ENCODE results near the gene HMGB3. TPM values are rescaled to one million over a fixed set of nuclear protein-coding genes. Genes with fewer than 3 reads are reported as not detected.

HMGB3 gene
- total and polyA plus RNA-seq, 2 experiments from 2014 or later, result 6.5 to 33.3 TPM

DNA sequence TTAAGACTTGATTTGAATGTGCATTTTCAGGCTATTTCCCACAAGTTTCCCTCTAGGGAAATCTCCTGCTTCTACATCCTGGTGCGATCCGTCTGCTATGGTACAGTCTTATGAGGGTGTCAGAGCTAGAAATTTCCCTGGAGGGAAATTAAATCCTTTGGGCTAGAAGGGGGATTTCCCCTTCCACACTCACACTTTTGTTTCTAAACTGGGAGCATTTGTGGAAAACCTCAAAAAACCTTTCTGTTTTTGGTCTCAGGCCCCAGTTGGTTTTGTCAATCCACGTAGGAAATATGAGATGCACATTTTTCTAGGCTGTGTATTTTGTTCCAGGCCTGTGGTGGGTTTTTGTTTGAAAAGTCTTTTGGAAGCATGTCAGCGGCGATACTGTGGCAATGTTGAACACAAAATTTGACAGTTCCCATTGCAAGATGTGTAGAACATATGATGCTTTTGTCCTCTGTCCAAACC, 17.8 kb downstream of the HMGB3 start:
- in situ Hi-C loops (cut with MboI), result no loop called here
- no peak for DNase-seq
- TF ChIP-seq EZH2 (IDR thresholded peaks at IDR 0.05; ENCODE audit: insufficient read depth, poor library complexity, severe bottlenecking), result no peak
- no peak for TF ChIP-seq EZH2phosphoT487 (IDR thresholded peaks at IDR 0.05; ENCODE audit: insufficient read depth, low read depth)
- H3F3A ChIP-seq (ENCODE audit: insufficient read depth), result no peaks in the 10 kb centered on the region
- no peaks in the 10 kb centered on the region for H3K4me1 ChIP-seq (ENCODE audit: insufficient read depth)
- 21 to 23% methylated on average over 5 of the region's 5 CpGs for WGBS, 2 experiments (ENCODE audit: low coverage in 1 of 2, low lambda C conversion rate in 2 of 2, missing lambda C conversion rate in 2 of 2)
- no peaks in the 10 kb centered on the region for H3K79me2 ChIP-seq (ENCODE audit: insufficient read depth)
- H3K9me2 ChIP-seq (ENCODE audit: insufficient read depth), result no peaks in the 10 kb centered on the region
- no peak overlapping the region for H3K9ac ChIP-seq
- H4K20me1 ChIP-seq (ENCODE audit: insufficient read depth), result no peaks in the 10 kb centered on the region
- no peaks in the 10 kb centered on the region for H3K27me3 ChIP-seq (replicated peaks; ENCODE audit: insufficient read depth)
- no peak overlapping the region for H2AFZ ChIP-seq
- H3K4me3 ChIP-seq, result no peak overlapping the region
- no peaks in the 10 kb centered on the region for H3K9me3 ChIP-seq (ENCODE audit: low read depth)
- H3K27ac ChIP-seq, result no peak overlapping the region
- H3K4me2 ChIP-seq (ENCODE audit: unreplicated experiment), result no peak overlapping the region
- H3K36me3 ChIP-seq (ENCODE audit: low read depth), result no peaks in the 10 kb centered on the region

DNA sequence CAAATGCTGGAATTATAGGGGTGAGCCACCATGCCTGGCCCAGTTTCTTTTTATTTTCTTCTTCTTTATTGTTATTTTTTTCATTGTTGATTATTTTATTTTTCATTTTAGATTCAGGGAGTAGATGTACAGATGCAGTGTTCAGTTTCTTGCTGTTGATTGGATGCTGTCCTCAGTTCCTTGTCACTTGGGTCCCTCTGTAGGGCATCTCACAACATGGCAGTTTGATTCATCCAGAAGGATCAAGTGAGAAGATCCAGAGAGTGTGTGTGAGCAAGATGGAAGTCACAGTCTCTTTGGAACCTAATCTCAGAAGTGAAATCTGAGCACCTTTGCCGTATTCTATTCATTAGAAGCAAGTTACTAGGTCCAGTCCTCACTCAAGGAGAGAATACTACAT, 20.9 kb downstream of the HMGB3 start:
- Histone ChIP-seq H3K27me3 (replicated peaks; ENCODE audit: insufficient read depth) (no peaks in the 10 kb centered on the region), H3K9ac (no peak overlapping the region), H4K20me1 (ENCODE audit: insufficient read depth) (no peaks in the 10 kb centered on the region), H3K4me2 (ENCODE audit: unreplicated experiment) (no peak overlapping the region), H3K4me3 (no peak overlapping the region), H3K9me3 (ENCODE audit: low read depth) (no peaks in the 10 kb centered on the region), H3K27ac (no peak overlapping the region), H3K9me2 (ENCODE audit: insufficient read depth) (no peaks in the 10 kb centered on the region), H2AFZ (no peak overlapping the region), H3K4me1 (ENCODE audit: insufficient read depth) (no peaks in the 10 kb centered on the region), H3K36me3 (ENCODE audit: low read depth) (no peaks in the 10 kb centered on the region), H3K79me2 (ENCODE audit: insufficient read depth) (no peaks in the 10 kb centered on the region), H3F3A (ENCODE audit: insufficient read depth) (no peaks in the 10 kb centered on the region)
- 62 to 71% methylated on average over 1 of the region's 1 CpG for WGBS, 2 experiments (ENCODE audit: low coverage in 1 of 2, low lambda C conversion rate in 2 of 2, missing lambda C conversion rate in 2 of 2)
- TF ChIP-seq EZH2 (IDR thresholded peaks at IDR 0.05; ENCODE audit: insufficient read depth, poor library complexity, severe bottlenecking) (no peak), EZH2phosphoT487 (IDR thresholded peaks at IDR 0.05; ENCODE audit: insufficient read depth, low read depth) (no peak)
- in situ Hi-C loops (cut with MboI), result no loop called here
- peak; percentile 9 for DNase-seq

DNA sequence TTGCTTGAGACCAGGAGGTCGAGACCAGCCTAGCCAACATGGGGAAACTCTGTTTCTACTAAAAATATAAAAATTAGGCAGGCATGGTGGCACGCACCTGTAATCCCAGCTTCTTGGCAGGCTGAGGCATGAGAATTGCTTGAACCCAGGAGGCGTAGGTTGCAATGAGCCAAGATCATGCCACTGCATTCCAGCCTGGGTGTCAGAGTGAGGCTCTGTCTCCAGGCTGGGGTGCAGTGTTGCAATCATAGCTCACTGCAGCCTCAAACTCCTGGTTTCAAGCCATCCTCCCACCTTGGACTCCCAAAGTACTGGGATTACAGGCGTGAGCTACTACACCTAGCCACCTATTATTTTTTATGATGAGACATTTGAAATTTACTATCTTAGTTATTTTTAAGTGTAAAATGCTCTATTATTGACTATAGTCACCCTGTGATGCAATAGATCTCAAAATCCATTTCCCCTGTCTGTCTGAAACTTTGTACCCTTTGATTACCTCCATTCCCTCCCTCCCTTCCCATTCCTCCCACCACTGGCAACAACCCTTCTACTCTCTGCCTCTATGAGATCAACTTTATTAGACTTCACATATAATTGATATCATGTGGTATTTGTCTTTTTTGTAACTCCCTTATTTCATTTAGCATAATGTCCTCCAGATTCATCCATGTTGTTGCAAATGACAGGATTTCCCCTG, 23.4 kb downstream of the HMGB3 start:
- Histone ChIP-seq H3K9me3 (ENCODE audit: low read depth) (no peaks in the 10 kb centered on the region), H3K79me2 (ENCODE audit: insufficient read depth) (no peaks in the 10 kb centered on the region), H3K27ac (no peak overlapping the region), H3K4me1 (ENCODE audit: insufficient read depth) (no peaks in the 10 kb centered on the region), H3K36me3 (ENCODE audit: low read depth) (no peaks in the 10 kb centered on the region), H3K27me3 (replicated peaks; ENCODE audit: insufficient read depth) (no peaks in the 10 kb centered on the region), H4K20me1 (ENCODE audit: insufficient read depth) (no peaks in the 10 kb centered on the region), H3K4me2 (ENCODE audit: unreplicated experiment) (no peak overlapping the region), H2AFZ (no peak overlapping the region), H3F3A (ENCODE audit: insufficient read depth) (no peaks in the 10 kb centered on the region), H3K9ac (no peak overlapping the region), H3K4me3 (no peak overlapping the region), H3K9me2 (ENCODE audit: insufficient read depth) (no peaks in the 10 kb centered on the region)
- in situ Hi-C loops (cut with MboI), result no loop called here
- no peak for DNase-seq
- no peak for TF ChIP-seq EZH2phosphoT487 (IDR thresholded peaks at IDR 0.05; ENCODE audit: insufficient read depth, low read depth)
- no peak for TF ChIP-seq EZH2 (IDR thresholded peaks at IDR 0.05; ENCODE audit: insufficient read depth, poor library complexity, severe bottlenecking)
- WGBS, 2 experiments (ENCODE audit: low coverage in 1 of 2, low lambda C conversion rate in 2 of 2, missing lambda C conversion rate in 2 of 2), result 53 to 54% methylated on average over 2 to 4 of the region's 4 CpGs

DNA sequence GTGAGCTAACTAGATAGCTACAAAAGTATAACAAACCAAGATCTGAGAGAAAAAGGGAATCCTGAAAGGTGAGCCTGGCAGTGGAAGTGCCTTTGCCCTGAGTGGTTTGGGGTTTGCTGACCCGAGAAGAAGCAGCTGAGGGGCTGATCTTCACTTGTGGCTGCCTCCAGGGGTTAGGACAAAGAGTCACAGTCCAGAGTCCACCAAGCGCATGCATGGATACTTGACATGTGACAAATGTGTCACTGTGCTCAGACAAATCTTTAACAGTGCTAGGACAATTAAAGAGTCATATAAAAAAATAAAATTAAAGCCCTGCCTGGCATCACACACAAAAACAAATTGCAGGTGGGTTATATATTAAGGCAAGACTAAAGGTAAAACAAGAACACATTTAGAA, 26.4 kb downstream of the HMGB3 start:
- H3F3A ChIP-seq (ENCODE audit: insufficient read depth), result no peaks in the 10 kb centered on the region
- no peaks in the 10 kb centered on the region for H3K27me3 ChIP-seq (replicated peaks; ENCODE audit: insufficient read depth)
- H3K4me1 ChIP-seq (ENCODE audit: insufficient read depth), result no peaks in the 10 kb centered on the region
- H3K9me2 ChIP-seq (ENCODE audit: insufficient read depth), result no peaks in the 10 kb centered on the region
- no peak overlapping the region for H3K4me3 ChIP-seq
- in situ Hi-C loops (cut with MboI), result no loop called here
- TF ChIP-seq EZH2phosphoT487 (IDR thresholded peaks at IDR 0.05; ENCODE audit: insufficient read depth, low read depth), result no peak
- no peak for TF ChIP-seq EZH2 (IDR thresholded peaks at IDR 0.05; ENCODE audit: insufficient read depth, poor library complexity, severe bottlenecking)
- H3K4me2 ChIP-seq (ENCODE audit: unreplicated experiment), result no peak overlapping the region
- no peaks in the 10 kb centered on the region for H3K79me2 ChIP-seq (ENCODE audit: insufficient read depth)
- no peak overlapping the region for H3K9ac ChIP-seq
- no peaks in the 10 kb centered on the region for H4K20me1 ChIP-seq (ENCODE audit: insufficient read depth)
- no peaks in the 10 kb centered on the region for H3K36me3 ChIP-seq (ENCODE audit: low read depth)
- 51 to 59% methylated on average over 2 of the region's 2 CpGs for WGBS, 2 experiments (ENCODE audit: low coverage in 1 of 2, low lambda C conversion rate in 2 of 2, missing lambda C conversion rate in 2 of 2)
- H3K9me3 ChIP-seq (ENCODE audit: low read depth), result no peaks in the 10 kb centered on the region
- no peak for DNase-seq
- H2AFZ ChIP-seq, result no peak overlapping the region
- no peak overlapping the region for H3K27ac ChIP-seq

Measured in GM23248 (cell line).